Chondrocyte (in vitro differentiated cells): Measurements from ENCODE around the gene CD74. TPM values are rescaled to one million over a fixed set of nuclear protein-coding genes. Genes with fewer than 3 reads are reported as not detected.

Source experiments
- DNase-seq: peaks from one replicate; pipeline ENCODE4 v3.0.0; 2021; ENCODE audit warnings: mixed read lengths, low spot score
- H3K27ac Mint-ChIP-seq: one replicate; pipeline ENCODE4 v1.8.0; 2021; ENCODE audit warnings: mild to moderate bottlenecking, moderate library complexity, mixed read lengths; ENCODE audit not compliant: unreplicated experiment
- H3K27me3 Mint-ChIP-seq: 2 replicates; pipeline ENCODE4 v1.8.0; 2021; ENCODE audit warnings: low read depth, mixed read lengths
- H3K36me3 Mint-ChIP-seq: 2 replicates; pipeline ENCODE4 v1.8.0; 2021; ENCODE audit warnings: low read depth, mixed read lengths
- H3K4me1 Mint-ChIP-seq: 2 replicates; pipeline ENCODE4 v1.8.0; 2021; ENCODE audit warnings: low read depth, mild to moderate bottlenecking, mixed read lengths
- H3K4me3 Mint-ChIP-seq: one replicate; pipeline ENCODE4 v1.8.0; 2021; ENCODE audit warnings: mild to moderate bottlenecking, moderate library complexity, mixed read lengths; ENCODE audit not compliant: unreplicated experiment
- H3K9me3 Mint-ChIP-seq: 2 replicates; pipeline ENCODE4 v1.8.0; 2021; ENCODE audit warnings: low read depth, mixed read lengths
- total RNA-seq: library from RNA; stranded (reverse); gene quantifications from 3 replicates; pipeline ENCODE4 v1.2.1, GENCODE V29; 2021
- TF ChIP-seq, protein P1 (sequence below): fragments of 200-600 bp; sonication (generic); IDR thresholded peaks from 2 replicates; pipeline ENCODE4 v1.5.0; 2021; ENCODE audit warnings: antibody characterized with exemption, mild to moderate bottlenecking, moderate library complexity

The CD74 gene
- total RNA-seq, 1 donor from 2014 or later = not detected

DNA sequence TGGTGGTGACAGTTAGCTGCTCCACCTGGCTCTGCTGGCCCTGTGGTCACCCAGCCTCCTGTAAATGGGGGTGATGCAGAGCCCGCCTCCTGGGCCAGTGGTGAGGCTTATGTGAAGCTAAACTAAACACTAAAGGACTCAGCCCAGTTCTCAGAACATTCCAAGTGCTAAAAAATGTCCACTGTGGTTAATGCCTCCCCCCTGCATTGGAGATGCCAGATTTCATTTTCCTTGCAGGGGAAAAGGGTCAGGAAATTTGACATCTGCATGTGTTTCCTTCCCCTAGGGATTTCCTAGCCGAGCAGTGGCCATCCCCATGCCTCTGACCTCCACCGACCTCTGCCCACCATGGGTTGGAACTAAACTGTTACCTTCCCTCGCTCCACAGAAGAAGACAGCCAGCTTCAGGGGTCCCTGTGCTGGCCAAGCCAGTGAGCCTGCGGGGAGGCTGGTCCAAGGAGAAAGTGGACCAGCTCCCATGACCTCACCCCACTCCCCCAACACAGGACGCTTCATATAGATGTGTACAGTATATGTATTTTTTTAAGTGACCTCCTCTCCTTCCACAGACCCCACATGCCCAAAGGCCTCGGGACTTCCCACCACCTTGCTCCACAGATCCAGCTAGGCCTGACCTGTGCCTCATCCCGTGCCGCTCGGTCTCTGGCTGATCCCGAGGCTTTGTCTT is 13.0 kb downstream of the CD74 start:
- Mint-ChIP-seq H3K9me3 (no peaks in the 10 kb centered on the region), H3K36me3 (peaks cover 34% of the 10 kb centered on the region), H3K4me3 (no peak overlapping the region), H3K27ac (no peak overlapping the region), H3K4me1 (peaks cover 8% of the 10 kb centered on the region), H3K27me3 (no peaks in the 10 kb centered on the region)
- no peak for DNase-seq
- TF ChIP-seq, protein P1, sequence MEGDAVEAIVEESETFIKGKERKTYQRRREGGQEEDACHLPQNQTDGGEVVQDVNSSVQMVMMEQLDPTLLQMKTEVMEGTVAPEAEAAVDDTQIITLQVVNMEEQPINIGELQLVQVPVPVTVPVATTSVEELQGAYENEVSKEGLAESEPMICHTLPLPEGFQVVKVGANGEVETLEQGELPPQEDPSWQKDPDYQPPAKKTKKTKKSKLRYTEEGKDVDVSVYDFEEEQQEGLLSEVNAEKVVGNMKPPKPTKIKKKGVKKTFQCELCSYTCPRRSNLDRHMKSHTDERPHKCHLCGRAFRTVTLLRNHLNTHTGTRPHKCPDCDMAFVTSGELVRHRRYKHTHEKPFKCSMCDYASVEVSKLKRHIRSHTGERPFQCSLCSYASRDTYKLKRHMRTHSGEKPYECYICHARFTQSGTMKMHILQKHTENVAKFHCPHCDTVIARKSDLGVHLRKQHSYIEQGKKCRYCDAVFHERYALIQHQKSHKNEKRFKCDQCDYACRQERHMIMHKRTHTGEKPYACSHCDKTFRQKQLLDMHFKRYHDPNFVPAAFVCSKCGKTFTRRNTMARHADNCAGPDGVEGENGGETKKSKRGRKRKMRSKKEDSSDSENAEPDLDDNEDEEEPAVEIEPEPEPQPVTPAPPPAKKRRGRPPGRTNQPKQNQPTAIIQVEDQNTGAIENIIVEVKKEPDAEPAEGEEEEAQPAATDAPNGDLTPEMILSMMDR = no peak

DNA sequence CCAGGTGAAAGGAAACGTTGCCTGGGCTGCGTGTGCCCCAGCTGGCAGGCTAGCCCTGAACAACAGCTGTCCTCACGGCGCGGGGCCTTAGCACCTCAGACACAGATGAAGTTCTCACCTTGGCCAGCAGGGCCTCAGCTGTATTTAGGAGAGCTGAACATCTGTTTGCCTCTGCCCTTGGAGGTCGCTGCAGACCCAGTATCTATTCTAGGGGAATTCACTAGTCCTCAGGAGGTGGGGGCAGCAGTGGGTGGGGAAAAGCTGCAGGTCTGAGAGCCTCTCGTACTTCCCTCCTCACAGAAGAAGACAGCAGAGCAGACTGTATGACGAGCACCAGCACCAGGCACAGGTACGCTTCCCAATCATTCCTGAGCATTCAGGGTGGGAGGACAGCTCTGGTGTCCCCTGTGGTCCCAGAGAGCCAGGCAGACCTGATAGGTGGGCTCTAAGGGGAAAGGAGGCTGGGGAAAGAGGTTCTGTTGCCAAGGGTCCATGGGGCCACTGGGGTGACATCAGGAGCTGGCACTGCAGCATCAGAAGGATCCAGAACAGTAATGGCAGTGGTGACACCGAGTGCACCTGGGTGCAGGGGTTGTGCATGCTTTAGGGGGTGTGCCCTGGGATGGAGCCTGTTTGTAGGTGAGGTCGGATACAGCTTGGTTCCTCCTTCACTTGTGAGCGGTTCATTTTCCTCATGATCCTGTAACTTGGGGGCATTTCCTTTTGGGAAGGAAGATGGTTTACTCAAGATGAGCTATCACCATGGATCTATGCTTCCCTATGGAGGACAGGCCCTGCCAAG is 13.8 kb downstream of the CD74 start:
- TF ChIP-seq, protein P1 = peak; percentile 37
- H3K36me3 Mint-ChIP-seq = peaks cover 34% of the 10 kb centered on the region
- H3K9me3 Mint-ChIP-seq = no peaks in the 10 kb centered on the region
- no peak overlapping the region for H3K4me3 Mint-ChIP-seq
- H3K27me3 Mint-ChIP-seq = no peaks in the 10 kb centered on the region
- no peak overlapping the region for H3K27ac Mint-ChIP-seq
- peaks cover 8% of the 10 kb centered on the region for H3K4me1 Mint-ChIP-seq
- peak; percentile 66 for DNase-seq

DNA sequence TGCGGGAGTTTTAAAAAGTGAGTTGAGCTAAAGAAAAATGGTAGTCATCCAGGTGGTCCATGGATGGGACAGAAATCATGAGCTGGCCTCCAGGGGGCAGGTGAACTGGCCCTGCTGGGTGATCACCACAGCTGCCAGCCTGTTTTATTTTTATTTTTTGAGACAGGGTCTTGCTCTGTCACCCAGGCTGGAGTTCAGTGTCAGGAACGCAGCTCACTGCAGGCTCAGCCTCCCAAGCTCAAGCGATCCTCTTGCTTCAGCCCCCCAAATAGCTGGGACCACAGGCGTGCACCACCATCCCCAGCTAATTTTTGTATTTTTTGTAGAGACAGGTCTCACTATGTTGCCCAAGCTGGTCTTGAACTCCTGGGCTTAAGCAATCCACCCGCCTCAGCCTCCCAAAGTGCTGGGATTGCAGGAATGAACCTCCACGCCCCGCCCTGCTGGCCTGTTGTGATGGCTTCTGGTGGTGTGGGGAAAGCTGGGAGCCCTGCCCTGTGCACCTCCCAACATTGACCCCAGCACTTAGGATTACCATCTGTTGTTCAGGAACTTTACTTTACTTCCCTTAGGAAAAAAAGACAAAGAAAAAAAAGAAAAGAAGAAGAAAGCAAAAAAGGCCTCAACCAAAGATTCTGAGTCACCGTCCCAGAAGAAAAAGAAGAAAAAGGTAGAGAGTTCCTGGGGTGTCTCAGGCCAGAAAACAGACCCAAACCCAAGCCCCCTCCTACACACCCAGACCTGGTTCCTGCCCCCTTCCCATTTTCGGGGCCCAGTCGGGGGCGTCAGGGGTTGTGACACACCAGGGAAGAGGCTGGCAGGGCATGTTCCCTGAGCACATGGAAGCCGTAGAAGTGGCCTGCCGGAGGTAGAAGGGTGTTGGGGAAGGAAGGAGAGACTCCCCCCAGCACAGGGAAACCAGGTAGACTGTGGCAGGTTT is 14.7 kb downstream of the CD74 start:
- Mint-ChIP-seq H3K36me3 (peaks cover 36% of the 10 kb centered on the region), H3K9me3 (no peaks in the 10 kb centered on the region), H3K27me3 (no peaks in the 10 kb centered on the region), H3K27ac (peak overlapping the region; percentile 8), H3K4me1 (peaks cover 8% of the 10 kb centered on the region), H3K4me3 (no peak overlapping the region)
- TF ChIP-seq, protein P1 = peak; percentile 29
- DNase-seq = peak; percentile 53

DNA sequence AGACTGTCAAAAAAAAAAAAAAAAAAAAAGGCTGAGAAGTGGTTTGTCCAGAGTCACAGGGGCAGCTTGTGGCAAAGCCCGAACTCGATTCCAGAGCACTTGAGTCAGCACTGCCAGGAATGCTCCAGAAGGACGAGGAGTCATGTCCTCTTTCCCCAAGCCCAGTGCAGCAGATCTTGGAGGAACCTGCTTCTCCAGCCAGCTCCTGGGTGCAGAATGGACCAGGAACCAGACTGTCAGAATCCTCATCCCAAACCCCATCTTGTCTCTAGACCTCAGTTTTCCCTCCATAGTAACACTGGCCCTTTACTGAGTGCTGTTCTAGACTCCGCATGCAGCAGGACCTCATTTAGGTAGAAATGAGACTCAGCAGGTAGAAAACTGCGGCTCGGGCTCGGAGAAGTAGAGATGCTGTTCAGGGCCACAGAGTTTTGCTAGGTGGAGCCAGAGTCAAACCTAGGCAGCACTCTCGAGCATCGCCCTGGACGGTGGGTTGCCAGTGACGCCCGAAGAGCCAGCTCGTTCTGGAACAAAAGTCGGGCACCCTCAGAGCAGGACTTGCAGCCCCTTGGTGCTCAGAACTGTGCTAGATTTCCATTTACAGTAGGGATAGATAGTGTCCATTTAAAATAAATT is 15.4 kb downstream of the CD74 start:
- H3K27ac Mint-ChIP-seq = no peak overlapping the region
- TF ChIP-seq, protein P1 = no peak
- DNase-seq = no peak
- H3K9me3 Mint-ChIP-seq = no peaks in the 10 kb centered on the region
- H3K27me3 Mint-ChIP-seq = no peaks in the 10 kb centered on the region
- no peak overlapping the region for H3K4me3 Mint-ChIP-seq
- H3K4me1 Mint-ChIP-seq = peaks cover 8% of the 10 kb centered on the region
- peaks cover 33% of the 10 kb centered on the region for H3K36me3 Mint-ChIP-seq
